GM23338 (cell line): ENCODE results near the gene NAA15. TPM values are rescaled to one million over a fixed set of nuclear protein-coding genes. Genes with fewer than 3 reads are reported as not detected.

Source experiments
- ATAC-seq: fragments of 200-7000 bp; cut with Tn5 transposase; 3 replicates; pipeline ENCODE4 v1.9.1; 2020
- DNase-seq: peaks from one replicate; pipeline ENCODE4 v3.0.0-alpha.2; 2015; ENCODE audit warnings: low spot score
- H2AFZ ChIP-seq: fragments of 200-600 bp; sonication (generic); 2 replicates; pipeline ENCODE4 v1.8.0; 2016; ENCODE audit warnings: antibody characterized with exemption, mild to moderate bottlenecking, moderate library complexity
- H3F3A ChIP-seq: fragments of 200-600 bp; sonication (generic); replicated peaks from 2 replicates; pipeline ENCODE4 v1.8.0; 2017; ENCODE audit warnings: antibody characterized with exemption, mixed run types, low read depth
- H3K27ac ChIP-seq: fragments of 200-600 bp; sonication (generic); 2 replicates; pipeline ENCODE4 v1.6.1; 2016; ENCODE audit warnings: low read depth
- H3K27me3 ChIP-seq: fragments of 200-600 bp; sonication (generic); 2 replicates; pipeline ENCODE4 v1.8.0; 2016; ENCODE audit warnings: mild to moderate bottlenecking, mixed run types, moderate library complexity; ENCODE audit not compliant: insufficient read depth
- H3K36me3 ChIP-seq: fragments of 200-600 bp; sonication (generic); 2 replicates; pipeline ENCODE4 v1.8.0; 2016; ENCODE audit warnings: mild to moderate bottlenecking; ENCODE audit not compliant: insufficient read depth
- H3K4me1 ChIP-seq: fragments of 200-600 bp; sonication (generic); 2 replicates; pipeline ENCODE4 v1.8.0; 2016; ENCODE audit warnings: mild to moderate bottlenecking, moderate library complexity; ENCODE audit not compliant: insufficient read depth
- H3K4me2 ChIP-seq: fragments of 200-600 bp; sonication (generic); 2 replicates; pipeline ENCODE4 v1.7.1; 2017; ENCODE audit warnings: mixed run types
- H3K4me3 ChIP-seq: fragments of 200-600 bp; sonication (generic); 2 replicates; pipeline ENCODE4 v1.6.1; 2016; ENCODE audit warnings: mixed run types
- H3K79me2 ChIP-seq: fragments of 200-600 bp; sonication (generic); replicated peaks from 2 replicates; pipeline ENCODE4 v1.8.0; 2017; ENCODE audit warnings: mild to moderate bottlenecking; ENCODE audit not compliant: insufficient read depth
- H3K9me2 ChIP-seq: fragments of 200-600 bp; sonication (generic); 2 replicates; pipeline ENCODE4 v1.8.0; 2017; ENCODE audit not compliant: insufficient read depth
- H4K20me1 ChIP-seq: fragments of 200-600 bp; sonication (generic); replicated peaks from 2 replicates; pipeline ENCODE4 v1.8.0; 2017; ENCODE audit warnings: mild to moderate bottlenecking; ENCODE audit not compliant: insufficient read depth
- H3K27ac Mint-ChIP-seq: 2 replicates; pipeline ENCODE4 v1.8.0; 2020; ENCODE audit warnings: inconsistent platforms, mild to moderate bottlenecking, moderate library complexity, mixed read lengths
- H3K27me3 Mint-ChIP-seq: 3 replicates; pipeline ENCODE4 v1.8.0; 2022; ENCODE audit warnings: low read depth, mild to moderate bottlenecking, moderate library complexity, mixed read lengths, inconsistent platforms; ENCODE audit not compliant: insufficient read depth, poor library complexity
- H3K36me3 Mint-ChIP-seq: 3 replicates; pipeline ENCODE4 v1.8.0; 2021; ENCODE audit warnings: low read depth, mild to moderate bottlenecking, inconsistent platforms, moderate library complexity, mixed read lengths
- H3K4me1 Mint-ChIP-seq: 3 replicates; pipeline ENCODE4 v1.8.0; 2020; ENCODE audit warnings: mild to moderate bottlenecking, inconsistent platforms, mixed read lengths
- H3K4me3 Mint-ChIP-seq: 3 replicates; pipeline ENCODE4 v1.8.0; 2021; ENCODE audit warnings: moderate library complexity, mild to moderate bottlenecking, inconsistent platforms, mixed read lengths
- H3K9me3 Mint-ChIP-seq: 3 replicates; pipeline ENCODE4 v1.8.0; 2020; ENCODE audit warnings: moderate library complexity, mild to moderate bottlenecking, inconsistent platforms, mixed read lengths
- CREB1 ChIP-seq: fragments of 250-450 bp; sonication (Bioruptor Pico); IDR thresholded peaks from 2 replicates; pipeline ENCODE4 v1.5.0; 2020; ENCODE audit warnings: low read depth, mild to moderate bottlenecking, moderate library complexity
- CTCF ChIP-seq, 2 experiments: fragments of 200-600 bp in 1 of 2; sonication (generic) in 1 of 2; conservative IDR thresholded peaks; 2 replicates each; pipeline versions ENCODE4 v1.5.1 to v1.6.1; 2016 to 2017; ENCODE audit warnings: antibody characterized with exemption in 2 of 2, low read depth in 2 of 2, mild to moderate bottlenecking in 2 of 2, moderate library complexity in 1 of 2
- ETS1 ChIP-seq: IDR thresholded peaks from 2 replicates; pipeline ENCODE4 v1.6.1; 2016; ENCODE audit warnings: antibody characterized with exemption
- EZH2 ChIP-seq: fragments of 200-600 bp; sonication (generic); IDR thresholded peaks from one replicate; pipeline ENCODE4 v1.8.0; 2017; ENCODE audit warnings: antibody characterized with exemption, mild to moderate bottlenecking, low read depth; ENCODE audit not compliant: unreplicated experiment
- EZH2phosphoT487 ChIP-seq: fragments of 200-600 bp; sonication (generic); IDR thresholded peaks from one replicate; pipeline ENCODE4 v1.8.1; 2018; ENCODE audit warnings: antibody characterized with exemption; ENCODE audit not compliant: unreplicated experiment
- JUNB ChIP-seq: IDR thresholded peaks from one replicate; pipeline ENCODE4 v1.6.1; 2016; ENCODE audit warnings: antibody characterized with exemption; ENCODE audit not compliant: unreplicated experiment
- NANOG ChIP-seq: IDR thresholded peaks from 2 replicates; pipeline ENCODE4 v1.6.1; 2016; ENCODE audit warnings: antibody characterized with exemption, borderline replicate concordance
- POLR2AphosphoS5 ChIP-seq: IDR thresholded peaks from 2 replicates; pipeline ENCODE4 v1.6.1; 2016; ENCODE audit warnings: antibody characterized with exemption, low read depth
- REST ChIP-seq: IDR thresholded peaks from one replicate; pipeline ENCODE4 v1.6.1; 2018; ENCODE audit warnings: antibody characterized with exemption; ENCODE audit not compliant: unreplicated experiment
- STAT1 ChIP-seq: IDR thresholded peaks from one replicate; pipeline ENCODE4 v1.6.1; 2016; ENCODE audit warnings: antibody characterized with exemption; ENCODE audit not compliant: unreplicated experiment
- ZNF114 ChIP-seq: fragments of 250-450 bp; sonication (Bioruptor Pico); IDR thresholded peaks from 2 replicates; pipeline ENCODE4 v1.5.0; 2020; ENCODE audit warnings: mild to moderate bottlenecking, moderate library complexity
- ZNF331 ChIP-seq: fragments of 250-450 bp; sonication (Bioruptor Pico); IDR thresholded peaks from 2 replicates; pipeline ENCODE4 v1.5.0; 2020; ENCODE audit warnings: low read depth, mild to moderate bottlenecking, moderate library complexity
- ZNF462 ChIP-seq: fragments of 250-450 bp; sonication (Bioruptor Pico); IDR thresholded peaks from 2 replicates; pipeline ENCODE4 v1.5.0; 2020; ENCODE audit warnings: mild to moderate bottlenecking, moderate library complexity
- polyA plus RNA-seq: library from polyadenylated mRNA; unstranded; fragments of >200 nt; fragmentation: Nextera tagmentation; extraction: Ambion mirVana; gene quantifications from 2 replicates; pipeline ENCODE4 v1.2.1, GENCODE V29; 2016
- total RNA-seq: library from RNA; depleted of rRNA; stranded (reverse); fragments of >200 nt; shearing (Covaris generic); gene quantifications from 2 replicates; pipeline ENCODE4 v1.2.3, GENCODE V29; 2014

NAA15 gene
- total and polyA plus RNA-seq, 2 experiments from 2014 or later: 80.1 to 101 TPM

GRCh38 chr4:139389991-139390390, 88.7 kb downstream of the NAA15 start:
- Histone ChIP-seq H3K36me3 (peaks cover 35% of the 10 kb centered on the region), H3K27me3 (no peaks in the 10 kb centered on the region), H2AFZ (no peak overlapping the region), H3K79me2 (0 out of 2 replicates have a peak, but pooled peaks cover 4% of the 10 kb centered on the region), H3F3A (no peaks in the 10 kb centered on the region), H3K27ac (no peak overlapping the region), H3K4me3 (no peak overlapping the region), H3K9me2 (no peaks in the 10 kb centered on the region), H3K4me2 (no peak overlapping the region), H4K20me1 (no peaks in the 10 kb centered on the region), H3K4me1 (no peaks in the 10 kb centered on the region)
- H3K27me3 Mint-ChIP-seq: no peaks in the 10 kb centered on the region
- DNase-seq (no peak), ATAC-seq (no peak)
- peaks cover 54% of the 10 kb centered on the region; the same call in 2 of the 3 replicates for H3K36me3 Mint-ChIP-seq
- no peaks in the 10 kb centered on the region for H3K9me3 Mint-ChIP-seq
- TF ChIP-seq EZH2phosphoT487 (no peak), REST (no peak), POLR2AphosphoS5 (no peak), STAT1 (no peak), EZH2 (no peak), CREB1 (CRISPR knock-in tag) (no peak), NANOG (no peak), JUNB (no peak), ZNF462 (no peak), ZNF114 (CRISPR knock-in tag) (no peak), ETS1 (no peak), CTCF (conservative IDR thresholded peaks at IDR 0.05; ENCODE audit: low read depth in 2 of 2) (no peak), ZNF331 (no peak)
- no peak overlapping the region for H3K4me3 Mint-ChIP-seq
- no peak overlapping the region for H3K27ac Mint-ChIP-seq
- no peaks in the 10 kb centered on the region for H3K4me1 Mint-ChIP-seq
